NB4 (cell line): ENCODE results near the gene CCBE1.

Experiments
- MYC ChIP-seq: IDR thresholded peaks from 2 replicates; pipeline ENCODE4 v1.6.1; 2011; ENCODE audit warnings: low read depth, low read length
- POLR2A ChIP-seq: IDR thresholded peaks from 2 replicates; pipeline ENCODE4 v1.6.1; 2011; ENCODE audit warnings: mild to moderate bottlenecking; ENCODE audit not compliant: insufficient read length; ENCODE audit errors: extremely low read depth
- TF ChIP-seq, protein P1 (sequence below): IDR thresholded peaks from one replicate; pipeline ENCODE4 v1.5.1; 2012; ENCODE audit warnings: low read depth, low read length
- TF ChIP-seq, protein P2 (sequence below): IDR thresholded peaks from 2 replicates; pipeline ENCODE4 v1.6.1; 2011; ENCODE audit warnings: low read depth, low read length

DNA sequence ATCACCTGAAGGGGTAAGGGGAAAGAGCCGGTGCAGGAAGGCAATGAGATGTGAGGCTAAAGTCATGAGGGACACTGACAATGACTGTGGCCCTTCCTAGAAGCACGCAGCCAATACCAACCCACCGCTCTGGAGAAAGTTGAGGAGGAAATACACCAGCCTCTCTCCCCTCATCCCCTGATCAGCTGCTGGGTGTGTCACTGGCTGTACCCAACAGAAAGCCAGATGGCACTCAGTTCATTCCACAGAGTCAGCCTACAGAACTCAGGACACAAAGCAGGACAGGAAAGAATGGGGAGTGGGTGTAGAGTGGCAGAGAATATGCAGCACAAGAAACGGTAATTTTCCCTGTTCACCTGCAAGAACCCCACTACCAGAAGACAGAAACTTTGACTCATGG lies 29.7 kb downstream of the CCBE1 start:
- TF ChIP-seq, protein P1, sequence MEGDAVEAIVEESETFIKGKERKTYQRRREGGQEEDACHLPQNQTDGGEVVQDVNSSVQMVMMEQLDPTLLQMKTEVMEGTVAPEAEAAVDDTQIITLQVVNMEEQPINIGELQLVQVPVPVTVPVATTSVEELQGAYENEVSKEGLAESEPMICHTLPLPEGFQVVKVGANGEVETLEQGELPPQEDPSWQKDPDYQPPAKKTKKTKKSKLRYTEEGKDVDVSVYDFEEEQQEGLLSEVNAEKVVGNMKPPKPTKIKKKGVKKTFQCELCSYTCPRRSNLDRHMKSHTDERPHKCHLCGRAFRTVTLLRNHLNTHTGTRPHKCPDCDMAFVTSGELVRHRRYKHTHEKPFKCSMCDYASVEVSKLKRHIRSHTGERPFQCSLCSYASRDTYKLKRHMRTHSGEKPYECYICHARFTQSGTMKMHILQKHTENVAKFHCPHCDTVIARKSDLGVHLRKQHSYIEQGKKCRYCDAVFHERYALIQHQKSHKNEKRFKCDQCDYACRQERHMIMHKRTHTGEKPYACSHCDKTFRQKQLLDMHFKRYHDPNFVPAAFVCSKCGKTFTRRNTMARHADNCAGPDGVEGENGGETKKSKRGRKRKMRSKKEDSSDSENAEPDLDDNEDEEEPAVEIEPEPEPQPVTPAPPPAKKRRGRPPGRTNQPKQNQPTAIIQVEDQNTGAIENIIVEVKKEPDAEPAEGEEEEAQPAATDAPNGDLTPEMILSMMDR = no peak
- TF ChIP-seq, protein P2, sequence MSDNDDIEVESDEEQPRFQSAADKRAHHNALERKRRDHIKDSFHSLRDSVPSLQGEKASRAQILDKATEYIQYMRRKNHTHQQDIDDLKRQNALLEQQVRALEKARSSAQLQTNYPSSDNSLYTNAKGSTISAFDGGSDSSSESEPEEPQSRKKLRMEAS = no peak
- TF ChIP-seq POLR2A (no peak), MYC (no peak)
